GM18909 (cell line): ENCODE data around the gene SH3D21.

ENCODE experiments used
- ATAC-seq: cut with Tn5 transposase; IDR thresholded peaks from one replicate; pipeline ENCODE4 v1.9.1; 2021; ENCODE audit warnings: mild to moderate bottlenecking; ENCODE audit not compliant: unreplicated experiment, poor library complexity

The SH3D21 gene

DNA sequence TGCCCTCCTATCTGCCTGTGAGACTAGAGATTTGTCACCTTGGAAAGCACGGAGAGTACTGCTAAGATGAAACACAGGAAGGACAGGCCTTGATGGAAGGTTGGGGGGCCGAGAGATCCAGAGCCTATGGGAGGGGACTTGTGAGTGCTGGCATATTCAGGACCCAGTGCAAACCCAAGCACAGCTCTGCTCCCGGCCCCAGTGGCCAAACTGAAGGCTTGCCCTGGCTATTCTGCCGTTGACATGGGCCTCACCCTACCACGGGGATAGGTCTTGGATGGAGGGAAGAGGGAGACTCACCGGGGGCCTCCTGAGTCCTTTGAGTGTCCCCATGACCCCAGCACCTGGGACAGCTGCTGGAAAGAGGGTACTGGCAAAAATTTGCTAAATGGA is 21.9 kb downstream of the SH3D21 start:
- ATAC-seq = no peak

DNA sequence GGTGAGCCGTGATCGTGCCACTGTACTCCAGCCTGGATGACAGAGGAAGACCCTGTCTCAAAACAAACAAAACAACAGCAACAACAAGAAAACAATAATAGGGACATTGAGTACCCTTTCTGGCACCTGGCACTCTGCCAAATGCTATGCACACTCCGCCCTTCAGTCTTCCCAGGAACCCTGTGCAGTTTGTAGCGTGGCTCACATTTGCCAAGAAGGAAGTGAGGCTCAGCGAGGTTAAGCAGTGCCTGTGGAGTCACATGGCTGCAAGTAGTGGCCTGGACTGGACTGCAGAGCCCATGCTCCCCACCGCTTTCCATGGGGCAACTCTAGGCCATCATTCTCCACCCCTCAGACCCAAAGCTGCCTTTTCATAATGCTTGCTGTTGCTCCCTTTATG is 22.5 kb downstream of the SH3D21 start:
- ATAC-seq = no peak

DNA sequence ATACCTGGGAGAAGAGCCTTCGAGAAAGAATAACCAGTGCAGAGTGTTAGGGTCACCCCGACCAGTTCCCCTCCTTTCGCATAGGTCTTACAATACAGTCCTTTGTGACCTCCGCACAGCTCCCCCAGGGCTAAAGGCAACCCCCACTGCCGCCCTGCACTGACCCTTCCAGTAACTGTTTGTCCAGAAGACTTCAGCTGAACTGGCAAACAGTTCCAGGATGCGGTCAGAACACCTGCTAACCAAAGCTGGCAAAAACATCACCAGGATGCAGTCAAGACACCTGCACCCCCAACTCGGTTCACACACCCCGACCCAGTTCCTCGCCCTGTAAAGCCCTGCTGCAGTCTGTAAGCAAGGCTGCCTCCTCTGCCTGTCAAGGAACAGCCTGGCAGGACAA is 23.6 kb downstream of the SH3D21 start:
- no peak for ATAC-seq

DNA sequence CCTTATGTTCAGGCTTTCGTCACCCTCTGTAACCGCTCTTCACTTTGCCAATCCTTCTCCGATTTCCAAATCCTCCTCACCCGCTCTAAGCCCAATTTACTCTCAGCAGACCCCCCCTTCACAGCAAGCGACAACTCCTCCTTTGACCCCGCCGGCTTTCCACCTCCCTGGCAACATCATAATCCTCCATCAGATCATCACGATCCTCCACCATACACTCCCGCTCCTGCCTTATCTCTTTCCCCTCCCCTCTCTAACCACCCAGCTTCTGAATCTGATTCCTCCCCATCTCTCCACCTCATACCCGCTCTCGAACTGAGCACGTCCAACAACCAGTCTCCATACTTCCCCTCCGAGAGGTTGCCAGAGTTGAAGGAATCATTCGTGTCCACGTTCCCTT is 24.8 kb downstream of the SH3D21 start:
- no peak for ATAC-seq

DNA sequence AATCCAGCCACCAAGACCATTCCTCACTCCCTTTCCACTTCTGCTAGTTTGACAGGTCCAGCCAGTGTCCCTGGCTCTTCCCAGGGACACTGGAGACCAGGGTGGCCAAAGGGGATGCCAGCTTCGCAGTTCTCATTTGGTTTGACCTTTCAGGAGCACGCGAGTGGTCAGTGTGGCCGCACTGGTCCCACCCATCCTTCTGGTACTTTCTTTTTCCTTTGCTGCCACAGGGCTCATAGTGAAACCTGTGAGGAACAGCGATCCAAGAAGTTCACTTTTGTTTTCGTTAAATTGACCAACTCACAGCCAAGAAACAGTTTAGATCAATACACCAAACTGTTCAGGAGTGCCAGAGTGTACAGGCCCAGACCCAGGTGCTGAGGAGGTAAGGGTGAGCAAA is 31.7 kb downstream of the SH3D21 start:
- no peak for ATAC-seq

DNA sequence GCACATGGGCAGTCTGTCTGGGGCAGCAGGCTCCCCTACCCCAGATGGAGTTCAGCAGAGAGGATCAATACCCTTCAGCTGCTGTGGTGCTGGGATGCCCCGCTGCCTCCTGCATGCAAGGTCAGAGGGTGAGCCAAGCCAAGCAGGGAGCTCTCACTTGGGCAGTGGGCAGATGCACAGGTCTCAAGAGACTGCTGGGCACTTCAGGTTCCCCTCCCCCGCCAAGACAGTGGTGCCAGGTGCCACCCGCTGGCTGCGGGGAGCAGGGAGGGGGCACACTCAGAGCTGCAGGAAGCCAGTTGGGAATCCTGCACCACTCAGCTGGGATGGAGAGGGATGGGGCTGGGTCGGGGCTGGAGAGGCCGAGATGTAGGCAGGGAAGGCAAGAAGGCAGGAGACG is 33.0 kb downstream of the SH3D21 start:
- ATAC-seq = no peak

DNA sequence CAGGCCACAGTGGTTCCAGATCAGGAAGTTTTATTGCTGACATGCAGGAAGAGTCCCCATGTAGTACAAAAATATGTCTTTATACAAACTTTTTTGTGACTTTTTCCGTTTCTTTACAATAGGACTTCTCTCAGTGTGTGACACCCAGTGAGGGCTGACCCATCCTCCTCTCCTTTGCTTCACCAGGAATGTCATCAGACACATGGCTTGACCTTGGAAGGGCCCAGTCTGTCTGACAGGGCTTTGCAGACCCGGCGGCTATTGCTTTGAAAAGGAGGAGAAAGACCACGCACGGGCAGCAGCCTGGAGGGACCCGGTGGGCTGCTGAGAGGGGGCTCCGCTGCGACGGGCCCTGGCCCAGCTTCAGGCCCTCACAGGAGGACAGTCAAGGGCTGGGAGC is 33.4 kb downstream of the SH3D21 start:
- no peak for ATAC-seq

DNA sequence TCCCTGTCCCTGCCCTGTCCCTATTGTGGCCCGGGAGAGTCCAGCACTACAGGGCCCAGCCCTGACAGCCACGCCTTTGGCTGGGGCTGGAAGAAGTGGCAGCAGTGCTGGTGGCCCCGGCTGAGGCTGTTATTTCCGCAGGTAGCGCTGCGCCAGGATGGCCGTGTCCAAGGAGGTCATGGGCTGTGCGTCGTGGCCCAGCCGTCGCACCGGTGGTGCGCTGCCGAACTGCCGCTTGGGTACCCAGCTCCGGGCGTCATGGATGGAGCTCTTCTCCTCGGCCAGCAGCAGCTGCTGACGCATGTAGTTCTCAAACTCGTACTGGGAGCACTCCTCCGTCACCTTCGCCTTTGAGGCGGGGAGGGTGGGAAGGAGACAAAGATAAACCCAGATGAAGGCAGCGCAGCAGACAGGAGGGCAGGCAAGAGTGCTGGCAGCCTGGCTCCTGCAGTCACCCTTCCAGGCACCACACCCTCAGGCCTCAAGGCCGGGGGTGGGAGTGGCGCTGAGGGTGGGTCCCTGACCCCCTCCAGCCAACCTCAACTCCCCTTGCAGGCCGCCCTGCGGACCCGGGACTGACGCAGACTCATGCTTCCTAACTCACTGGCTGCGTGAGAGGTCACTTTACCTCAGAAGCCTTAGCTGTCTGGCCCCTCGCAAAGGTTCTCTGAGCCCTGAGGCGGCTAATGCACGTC is 35.6 kb downstream of the SH3D21 start:
- ATAC-seq = no peak

DNA sequence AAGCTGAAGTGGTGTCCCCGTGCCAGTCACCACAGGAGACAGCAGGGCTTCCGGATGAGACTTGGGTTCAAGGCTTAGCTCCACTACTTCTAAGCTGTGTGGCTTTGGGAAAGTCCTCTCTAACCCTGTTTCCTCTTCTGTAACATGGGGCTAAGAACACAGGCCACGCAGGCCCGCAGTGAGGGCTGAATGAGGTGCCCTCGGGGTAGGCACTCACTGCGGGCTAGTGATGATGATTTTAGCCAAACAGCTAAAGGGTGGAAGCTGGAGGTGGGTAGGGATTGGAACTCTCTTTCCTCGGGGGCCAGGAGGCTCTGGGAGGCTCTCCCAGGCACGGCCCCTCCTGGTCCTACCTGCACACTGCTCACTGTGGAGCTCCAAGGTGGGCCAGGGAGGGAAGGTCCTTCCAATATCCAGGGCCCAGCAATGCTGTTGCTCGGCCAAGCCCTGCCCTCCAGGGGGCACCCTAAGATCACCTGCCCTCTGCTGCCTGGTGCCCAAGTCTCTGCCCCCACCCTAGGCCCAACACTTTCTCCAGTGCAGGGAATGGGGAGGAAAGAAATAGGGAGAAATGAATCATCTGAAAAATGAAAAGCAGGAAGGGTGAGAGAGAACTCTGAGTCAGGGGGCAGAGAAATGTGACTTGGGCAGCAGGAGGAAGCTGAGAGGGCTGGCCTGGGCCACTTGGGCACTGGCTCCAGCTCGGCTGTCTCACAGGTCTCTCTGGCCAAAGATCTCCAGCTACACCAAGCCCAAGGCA is 36.4 kb downstream of the SH3D21 start:
- no peak for ATAC-seq

DNA sequence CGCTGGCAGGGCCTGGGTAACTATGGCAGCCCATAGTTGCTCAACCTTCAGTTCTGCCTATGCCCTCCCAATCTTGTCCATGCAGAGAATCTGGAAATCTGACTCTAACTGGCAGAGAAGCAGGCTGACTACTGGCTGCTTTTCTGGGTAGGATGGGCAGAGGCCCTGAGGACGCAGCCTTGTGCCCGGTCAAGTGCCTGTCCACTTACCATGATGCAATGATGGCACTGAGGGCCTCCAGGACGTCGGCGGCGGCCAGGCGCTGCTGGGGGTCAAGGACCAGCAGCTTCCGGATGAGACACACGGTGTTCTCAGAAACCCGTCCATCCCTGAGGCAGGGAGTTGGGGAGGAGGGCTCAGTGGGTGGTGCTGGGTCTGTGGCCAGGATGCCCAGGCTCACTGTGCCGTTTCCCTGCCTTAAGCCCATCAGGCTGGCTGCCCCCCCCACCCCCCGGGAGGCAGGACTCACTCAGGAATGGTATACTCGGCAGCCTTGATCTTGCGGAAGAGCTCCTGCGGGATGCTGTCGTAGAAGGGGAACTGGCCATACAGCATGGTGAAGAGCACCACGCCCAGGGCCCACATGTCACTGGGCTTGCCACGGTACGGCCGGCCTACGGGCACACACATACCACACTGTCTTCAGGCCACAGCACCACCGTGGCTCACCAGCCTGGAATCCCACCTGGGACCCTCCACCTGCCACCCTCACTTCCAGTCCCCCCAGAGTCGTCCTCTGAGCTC is 37.7 kb downstream of the SH3D21 start:
- no peak for ATAC-seq

DNA sequence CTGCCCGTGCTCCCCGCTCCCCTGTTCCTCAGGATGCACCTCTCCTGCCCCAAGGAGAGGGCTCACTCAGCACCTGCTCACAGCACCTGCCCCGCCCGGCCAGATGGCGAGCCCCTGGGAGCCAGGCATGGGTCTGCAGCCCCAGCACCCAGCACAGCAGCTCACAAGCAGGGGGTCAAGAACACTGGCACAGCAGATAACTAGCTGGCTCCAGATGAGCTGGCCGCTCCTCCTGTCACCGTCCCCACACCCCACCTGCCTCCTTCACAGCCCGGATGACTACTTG is 38.2 kb downstream of the SH3D21 start:
- ATAC-seq = no peak

DNA sequence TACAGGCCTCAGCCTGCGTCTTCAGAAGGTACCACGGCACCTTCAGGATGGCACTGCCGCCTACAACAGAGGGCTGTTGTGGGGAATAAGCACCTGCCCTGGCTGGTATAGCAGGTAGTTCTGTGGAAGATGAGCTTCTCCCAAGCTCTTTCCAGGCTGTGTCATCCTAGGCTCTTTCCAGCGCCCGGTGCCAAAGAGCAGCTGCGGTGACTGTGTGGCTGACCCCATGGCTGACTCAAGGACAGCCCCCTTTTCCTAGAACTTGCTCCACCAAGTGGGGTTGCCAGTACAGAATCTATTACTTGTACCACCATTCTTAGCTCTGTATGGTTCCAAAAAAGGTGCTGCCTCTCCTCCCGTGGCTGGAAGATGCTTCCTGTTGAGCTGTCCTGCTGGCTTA is 39.2 kb downstream of the SH3D21 start:
- no peak for ATAC-seq

DNA sequence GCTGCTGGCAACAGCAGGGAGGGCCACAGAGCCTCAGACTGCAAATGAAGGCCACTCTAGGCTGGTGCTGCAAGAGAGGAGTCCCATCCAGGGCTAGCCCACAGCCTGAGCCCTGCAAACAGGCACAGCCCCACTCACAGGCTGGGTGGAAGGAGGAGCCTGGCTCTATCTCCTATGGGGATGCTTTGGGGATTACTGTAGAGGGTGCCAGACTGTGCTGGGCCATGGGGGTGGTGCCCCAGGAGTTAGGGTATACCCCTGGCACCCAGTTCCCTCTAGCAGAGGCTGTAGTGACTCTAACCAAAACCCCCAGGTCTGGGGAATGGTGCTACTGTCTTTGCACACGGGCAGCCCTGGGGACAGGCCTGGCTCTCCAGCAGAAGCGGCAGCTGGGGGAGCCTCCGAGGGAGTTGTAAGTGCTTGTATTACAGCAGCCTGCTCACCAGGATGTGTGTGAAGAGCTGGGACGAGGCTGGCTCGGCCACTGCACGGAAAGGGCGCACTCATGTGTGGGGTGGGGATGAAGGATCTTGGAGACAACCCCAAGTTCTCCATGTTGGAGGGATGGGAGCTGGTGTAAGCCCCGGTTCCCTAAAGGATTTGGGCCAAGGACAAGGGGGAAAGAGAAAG is 40.7 kb downstream of the SH3D21 start:
- no peak for ATAC-seq

DNA sequence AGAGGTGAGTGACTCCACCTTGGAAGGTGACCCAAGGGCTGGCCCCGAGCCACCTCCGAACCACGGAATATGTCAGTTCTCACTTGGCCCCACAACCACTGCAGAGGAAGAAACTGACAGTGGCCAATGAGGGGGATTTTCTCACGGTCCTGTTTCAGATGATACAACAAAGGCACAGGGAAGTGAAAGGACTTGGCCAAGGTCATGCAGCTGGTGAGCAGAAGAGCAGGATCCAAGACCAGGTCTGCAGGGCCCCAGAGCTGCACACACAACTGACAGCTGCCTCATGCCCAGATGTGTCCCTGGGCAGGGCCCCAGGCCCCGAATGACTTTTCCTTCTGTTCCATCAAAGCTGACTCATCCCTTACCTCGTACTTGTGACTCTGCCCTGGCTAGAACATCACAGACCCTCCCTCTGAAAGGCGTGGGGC is 43.1 kb downstream of the SH3D21 start:
- peak; percentile 68 for ATAC-seq

DNA sequence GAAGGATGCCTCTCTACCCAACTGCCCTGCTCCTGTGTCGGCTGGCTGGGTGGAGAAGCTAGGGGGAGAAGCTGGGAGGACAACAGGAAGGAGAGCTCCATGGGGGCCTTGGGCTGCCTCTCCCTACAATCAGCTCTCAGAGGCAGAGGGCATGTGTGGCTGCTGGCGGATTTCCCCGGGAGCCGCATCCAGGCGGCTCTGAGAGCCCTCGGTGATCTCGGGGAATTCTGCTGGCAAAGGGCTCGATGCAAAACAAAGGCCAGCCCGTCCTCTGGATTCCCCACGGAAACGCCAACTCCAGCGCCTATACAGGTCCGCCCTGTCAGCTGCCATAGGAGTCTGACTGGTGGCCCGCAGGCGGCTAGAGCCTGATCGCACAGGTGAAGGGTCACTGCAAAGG is 43.7 kb downstream of the SH3D21 start:
- ATAC-seq = no peak

DNA sequence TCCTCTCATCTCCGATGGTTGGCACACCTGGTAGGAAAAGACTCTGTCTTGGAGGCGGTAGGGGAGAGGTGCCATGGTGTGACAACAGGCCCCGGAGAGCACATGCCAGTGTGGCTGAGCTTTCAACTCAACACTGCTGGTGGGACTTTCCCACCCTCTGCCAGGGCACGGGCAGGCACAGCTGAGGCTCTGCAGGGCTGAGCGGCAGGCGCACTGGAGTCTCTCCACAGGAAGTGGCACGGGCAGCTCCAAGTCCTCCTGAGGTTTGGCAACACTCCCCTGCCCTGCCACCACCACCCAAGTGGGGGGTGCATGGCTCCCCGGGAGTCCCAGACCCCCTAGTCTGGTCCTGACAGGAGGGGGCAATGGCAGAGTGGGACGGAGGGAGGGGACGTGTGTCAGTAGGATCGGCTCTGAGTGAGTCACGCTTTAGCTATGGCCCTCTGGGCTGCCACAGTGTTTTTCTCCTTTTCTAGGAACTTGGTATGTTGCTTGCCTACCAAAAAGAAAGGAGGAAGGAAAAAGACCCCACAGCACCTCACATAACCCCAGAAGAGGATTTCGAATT is 44.6 kb downstream of the SH3D21 start:
- no peak for ATAC-seq

DNA sequence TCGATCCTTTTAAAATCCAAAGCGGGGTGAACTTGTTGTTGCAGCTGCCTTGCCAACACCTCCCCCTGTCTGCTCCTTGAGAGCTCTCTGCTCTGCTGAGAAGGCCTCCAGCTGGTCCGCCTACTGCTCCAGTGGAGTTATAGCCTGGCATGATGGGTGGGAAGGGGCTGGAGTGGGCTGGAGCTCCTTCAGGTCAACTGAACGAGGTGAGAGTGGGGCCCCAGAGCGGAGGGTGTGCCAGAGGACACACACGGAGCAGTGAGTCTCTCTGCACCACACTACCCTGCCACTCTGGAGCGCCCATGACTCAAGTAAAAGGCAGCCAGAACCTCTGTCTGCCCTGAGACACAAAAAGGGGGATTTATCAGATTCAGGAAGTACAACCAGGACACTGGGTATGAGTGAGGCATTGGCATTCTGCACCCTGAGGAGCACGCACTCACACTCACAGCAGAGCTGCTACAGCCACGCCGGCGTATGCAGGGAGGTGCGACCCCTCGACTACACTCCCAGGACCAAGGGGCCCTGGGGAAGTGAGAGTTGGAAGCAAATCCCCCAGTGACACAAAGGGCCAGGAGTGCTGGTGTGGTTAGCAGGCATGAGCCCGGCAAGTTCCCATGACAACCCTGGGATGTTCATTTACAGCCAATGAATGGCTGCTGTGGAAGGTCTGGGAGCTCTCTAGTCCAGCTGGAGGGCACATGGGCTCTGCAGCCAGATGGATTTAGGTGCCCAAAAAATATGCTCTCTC is 45.2 kb downstream of the SH3D21 start:
- ATAC-seq = no peak

DNA sequence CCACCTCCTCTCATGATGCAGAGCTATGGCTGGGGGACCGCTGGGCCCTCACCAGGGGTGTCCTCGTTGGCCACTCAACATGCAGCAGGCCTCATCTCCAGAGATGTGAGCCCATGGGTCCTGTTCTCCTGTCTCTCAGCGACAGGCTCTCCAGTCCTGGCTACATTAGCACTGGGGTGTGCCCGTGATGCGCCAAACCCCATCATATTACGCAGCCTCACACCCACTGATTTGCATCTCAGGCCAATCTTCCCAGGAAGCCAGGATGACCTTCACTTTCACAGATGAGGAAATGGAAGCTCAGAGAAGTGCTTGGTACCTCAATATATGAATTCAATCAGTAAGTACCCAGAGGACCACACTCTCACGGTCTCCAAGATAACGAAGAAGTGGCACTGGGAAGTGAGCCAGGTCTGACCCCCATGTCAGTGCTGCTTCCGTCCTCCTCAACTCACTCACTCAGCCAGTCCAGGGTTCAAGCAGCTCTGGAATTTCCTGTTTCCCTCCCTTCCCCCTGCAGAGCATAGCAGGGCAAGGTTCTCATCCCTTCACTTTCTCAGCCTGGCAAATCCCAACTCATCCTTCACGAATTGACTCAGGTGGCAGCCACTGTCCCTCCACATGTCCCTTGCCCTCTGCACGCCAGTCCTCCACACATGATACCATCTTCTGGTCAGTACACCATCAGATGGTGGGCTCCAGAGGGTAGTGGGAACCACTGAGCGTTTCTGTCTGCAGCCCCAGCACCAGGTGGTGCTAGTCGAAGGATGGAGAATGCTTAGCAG is 46.1 kb downstream of the SH3D21 start:
- ATAC-seq = no peak
